SK-N-SH (cell line): ENCODE results near the gene KRT37.

ENCODE experiments used
- EP300 ChIP-seq, 2 experiments: IDR thresholded peaks; 2 replicates each; pipeline versions ENCODE4 v1.4.0 to v1.6.1; 2012; ENCODE audit warnings: borderline replicate concordance in 1 of 2, low read depth in 1 of 2, low read length in 1 of 2
- EZH2phosphoT487 ChIP-seq: fragments of 200-600 bp; sonication (generic); IDR thresholded peaks from 2 replicates; pipeline ENCODE4 v1.6.1; 2017; ENCODE audit warnings: low read depth, mixed run types, mild to moderate bottlenecking, antibody characterized with exemption, moderate library complexity, borderline replicate concordance
- FOXM1 ChIP-seq: IDR thresholded peaks from 2 replicates; pipeline ENCODE4 v1.4.0; 2012; ENCODE audit warnings: low read depth, mild to moderate bottlenecking
- MAX ChIP-seq: IDR thresholded peaks from 2 replicates; pipeline ENCODE4 v1.4.0; 2012; ENCODE audit warnings: low read depth
- NFIC ChIP-seq: IDR thresholded peaks from 2 replicates; pipeline ENCODE4 v1.4.0; 2012; ENCODE audit warnings: borderline replicate concordance
- POLR2AphosphoS5 ChIP-seq: IDR thresholded peaks from 2 replicates; pipeline ENCODE4 v1.6.1; 2012; ENCODE audit warnings: low read depth, low read length
- RCOR1 ChIP-seq: fragments of 150-350 bp; IDR thresholded peaks from 2 replicates; pipeline ENCODE4 v1.6.1; 2017; ENCODE audit warnings: antibody characterized with exemption, low read length
- REST ChIP-seq: IDR thresholded peaks from 2 replicates; pipeline ENCODE4 v1.6.1; 2012; ENCODE audit warnings: mild to moderate bottlenecking, low read depth, low read length, moderate library complexity
- RFX5 ChIP-seq: IDR thresholded peaks from 2 replicates; pipeline ENCODE4 v1.6.1; 2012; ENCODE audit warnings: mild to moderate bottlenecking, improper control_type of control experiment, low read length
- SMC3 ChIP-seq: IDR thresholded peaks from 2 replicates; pipeline ENCODE4 v1.6.1; 2012; ENCODE audit warnings: low read depth, low read length, improper control_type of control experiment
- TAF1 ChIP-seq: IDR thresholded peaks from 2 replicates; pipeline ENCODE4 v1.6.1; 2012; ENCODE audit warnings: low read depth, mild to moderate bottlenecking, low read length, moderate library complexity, borderline replicate concordance
- TCF12 ChIP-seq: IDR thresholded peaks from 2 replicates; pipeline ENCODE4 v1.4.0; 2012
- TF ChIP-seq, protein P1 (sequence below): fragments of 200-600 bp; sonication (generic); IDR thresholded peaks from 2 replicates; pipeline ENCODE4 v1.6.1; 2017; ENCODE audit warnings: antibody characterized with exemption, mild to moderate bottlenecking, moderate library complexity

- TF ChIP-seq, protein P1, sequence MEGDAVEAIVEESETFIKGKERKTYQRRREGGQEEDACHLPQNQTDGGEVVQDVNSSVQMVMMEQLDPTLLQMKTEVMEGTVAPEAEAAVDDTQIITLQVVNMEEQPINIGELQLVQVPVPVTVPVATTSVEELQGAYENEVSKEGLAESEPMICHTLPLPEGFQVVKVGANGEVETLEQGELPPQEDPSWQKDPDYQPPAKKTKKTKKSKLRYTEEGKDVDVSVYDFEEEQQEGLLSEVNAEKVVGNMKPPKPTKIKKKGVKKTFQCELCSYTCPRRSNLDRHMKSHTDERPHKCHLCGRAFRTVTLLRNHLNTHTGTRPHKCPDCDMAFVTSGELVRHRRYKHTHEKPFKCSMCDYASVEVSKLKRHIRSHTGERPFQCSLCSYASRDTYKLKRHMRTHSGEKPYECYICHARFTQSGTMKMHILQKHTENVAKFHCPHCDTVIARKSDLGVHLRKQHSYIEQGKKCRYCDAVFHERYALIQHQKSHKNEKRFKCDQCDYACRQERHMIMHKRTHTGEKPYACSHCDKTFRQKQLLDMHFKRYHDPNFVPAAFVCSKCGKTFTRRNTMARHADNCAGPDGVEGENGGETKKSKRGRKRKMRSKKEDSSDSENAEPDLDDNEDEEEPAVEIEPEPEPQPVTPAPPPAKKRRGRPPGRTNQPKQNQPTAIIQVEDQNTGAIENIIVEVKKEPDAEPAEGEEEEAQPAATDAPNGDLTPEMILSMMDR = no peak
- TF ChIP-seq REST (no peak), TAF1 (no peak), FOXM1 (no peak), RCOR1 (no peak), EZH2phosphoT487 (no peak), MAX (no peak), NFIC (no peak), TCF12 (no peak), SMC3 (no peak), POLR2AphosphoS5 (no peak), RFX5 (no peak), EP300 (IDR thresholded peaks at IDR 0.05; ENCODE audit: borderline replicate concordance in 1 of 2, low read depth in 1 of 2, low read length in 1 of 2) (no peak)
Measured at GRCh38 chr17:41456204-41456603, 31.8 kb upstream of the KRT37 start.
